Measurements from ENCODE around the gene SLC7A10. TPM values are rescaled to one million over a fixed set of nuclear protein-coding genes. Genes with fewer than 3 reads are reported as not detected.
"Not testable (repeated sequence)": the region's sequence is repeated elsewhere in the genome, so short reads cannot be mapped to it uniquely, and the experiment has no call there.

The SLC7A10 gene
- total RNA-seq, 4 donors from 2014 or later: not detected

GRCh38 chr19:33214596-33214995 is 11.1 kb downstream of the SLC7A10 start:
- no peak overlapping the region for H3K4me3 ChIP-seq
- intact Hi-C loops (cut with DNase I): no loop called here
- no peaks in the 10 kb centered on the region for H3K36me3 ChIP-seq
- no peak overlapping the region for H3K27ac ChIP-seq (replicated peaks in 1 of 4)
- no peak for DNase-seq (ENCODE audit: extremely low spot score)
- 62% methylated on average over 6 of the region's 6 CpGs for WGBS
- H3K4me1 ChIP-seq: no peaks in the 10 kb centered on the region
- TF ChIP-seq EP300 (IDR thresholded peaks at IDR 0.05) (no peak), POLR2A (IDR thresholded peaks at IDR 0.05; ENCODE audit: low read depth) (no peak), POLR2AphosphoS5 (IDR thresholded peaks at IDR 0.05) (no peak)
- TF ChIP-seq, protein P1, sequence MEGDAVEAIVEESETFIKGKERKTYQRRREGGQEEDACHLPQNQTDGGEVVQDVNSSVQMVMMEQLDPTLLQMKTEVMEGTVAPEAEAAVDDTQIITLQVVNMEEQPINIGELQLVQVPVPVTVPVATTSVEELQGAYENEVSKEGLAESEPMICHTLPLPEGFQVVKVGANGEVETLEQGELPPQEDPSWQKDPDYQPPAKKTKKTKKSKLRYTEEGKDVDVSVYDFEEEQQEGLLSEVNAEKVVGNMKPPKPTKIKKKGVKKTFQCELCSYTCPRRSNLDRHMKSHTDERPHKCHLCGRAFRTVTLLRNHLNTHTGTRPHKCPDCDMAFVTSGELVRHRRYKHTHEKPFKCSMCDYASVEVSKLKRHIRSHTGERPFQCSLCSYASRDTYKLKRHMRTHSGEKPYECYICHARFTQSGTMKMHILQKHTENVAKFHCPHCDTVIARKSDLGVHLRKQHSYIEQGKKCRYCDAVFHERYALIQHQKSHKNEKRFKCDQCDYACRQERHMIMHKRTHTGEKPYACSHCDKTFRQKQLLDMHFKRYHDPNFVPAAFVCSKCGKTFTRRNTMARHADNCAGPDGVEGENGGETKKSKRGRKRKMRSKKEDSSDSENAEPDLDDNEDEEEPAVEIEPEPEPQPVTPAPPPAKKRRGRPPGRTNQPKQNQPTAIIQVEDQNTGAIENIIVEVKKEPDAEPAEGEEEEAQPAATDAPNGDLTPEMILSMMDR (IDR thresholded peaks at IDR 0.05): no peak
- peaks cover 0 to 32% (median 0%) of the 10 kb centered on the region in 4 donors for H3K27me3 ChIP-seq
- H3K9me3 ChIP-seq: no peaks in the 10 kb centered on the region

- no peak for DNase-seq (ENCODE audit: extremely low spot score)
- 82% methylated on average over 16 of the region's 30 CpGs for WGBS
- peaks cover 0 to 14% (median 0%) of the 10 kb centered on the region in 4 donors for H3K27me3 ChIP-seq
- no peak overlapping the region for H3K27ac ChIP-seq (replicated peaks in 1 of 4)
- H3K36me3 ChIP-seq: peaks cover 0 to 8% (median 0%) of the 10 kb centered on the region in 4 donors
- H3K9me3 ChIP-seq: no peaks in the 10 kb centered on the region
- no peak overlapping the region for H3K4me3 ChIP-seq
- TF ChIP-seq POLR2A (IDR thresholded peaks at IDR 0.05; ENCODE audit: low read depth) (no peak), POLR2AphosphoS5 (IDR thresholded peaks at IDR 0.05) (no peak), EP300 (IDR thresholded peaks at IDR 0.05) (no peak)
- TF ChIP-seq, protein P1 (IDR thresholded peaks at IDR 0.05): no peak
- intact Hi-C loops (cut with DNase I): no loop called here
- no peaks in the 10 kb centered on the region for H3K4me1 ChIP-seq
Measured at GRCh38 chr19:33212436-33213172, 13.0 kb downstream of the SLC7A10 start.

GRCh38 chr19:33211794-33212435 is 13.7 kb downstream of the SLC7A10 start:
- Histone ChIP-seq H3K4me1 (no peaks in the 10 kb centered on the region), H3K36me3 (peaks cover 0 to 15% (median 6%) of the 10 kb centered on the region in 4 donors), H3K4me3 (no peak overlapping the region), H3K9me3 (no peaks in the 10 kb centered on the region), H3K27me3 (peaks cover 0 to 7% (median 0%) of the 10 kb centered on the region in 4 donors), H3K27ac (replicated peaks in 1 of 4) (no peak overlapping the region)
- no peak for DNase-seq (ENCODE audit: extremely low spot score)
- intact Hi-C loops (cut with DNase I): no loop called here
- no peak for TF ChIP-seq POLR2AphosphoS5 (IDR thresholded peaks at IDR 0.05)
- no peak for TF ChIP-seq EP300 (IDR thresholded peaks at IDR 0.05)
- TF ChIP-seq, protein P1 (IDR thresholded peaks at IDR 0.05): no peak
- no peak for TF ChIP-seq POLR2A (IDR thresholded peaks at IDR 0.05; ENCODE audit: low read depth)
- WGBS: 78% methylated on average over 10 of the region's 17 CpGs

- H3K27ac ChIP-seq (replicated peaks in 1 of 4): no peak overlapping the region
- intact Hi-C loops (cut with DNase I): no loop called here
- no peaks in the 10 kb centered on the region for H3K4me1 ChIP-seq
- H3K9me3 ChIP-seq: no peaks in the 10 kb centered on the region
- H3K36me3 ChIP-seq: peaks cover 3 to 30% (median 21%) of the 10 kb centered on the region in 4 donors
- no peaks in the 10 kb centered on the region for H3K27me3 ChIP-seq
- DNase-seq (ENCODE audit: extremely low spot score): no peak
- TF ChIP-seq POLR2A (IDR thresholded peaks at IDR 0.05; ENCODE audit: low read depth): no peak
- no peak for TF ChIP-seq EP300 (IDR thresholded peaks at IDR 0.05)
- TF ChIP-seq POLR2AphosphoS5 (IDR thresholded peaks at IDR 0.05): no peak
- TF ChIP-seq, protein P1 (IDR thresholded peaks at IDR 0.05): no peak
- 100% methylated on average over 1 of the region's 22 CpGs for WGBS
- H3K4me3 ChIP-seq: no peak overlapping the region
Measured at GRCh38 chr19:33210266-33210940, 15.2 kb downstream of the SLC7A10 start.

- peaks cover 3 to 36% (median 26%) of the 10 kb centered on the region in 4 donors for H3K36me3 ChIP-seq
- H3K4me1 ChIP-seq; intact Hi-C loops (cut with DNase I); H3K27me3 ChIP-seq; H3K27ac ChIP-seq (replicated peaks in 1 of 4); DNase-seq (ENCODE audit: extremely low spot score); H3K4me3 ChIP-seq; H3K9me3 ChIP-seq: not testable (repeated sequence)
- WGBS: 97% methylated on average over 7 of the region's 7 CpGs
Measured at GRCh38 chr19:33209850-33210230, 15.8 kb downstream of the SLC7A10 start.

Measured in esophagus muscularis mucosa (tissue), 4 donors.